ENCODE data around the gene FBXW4.

The FBXW4 gene

DNA sequence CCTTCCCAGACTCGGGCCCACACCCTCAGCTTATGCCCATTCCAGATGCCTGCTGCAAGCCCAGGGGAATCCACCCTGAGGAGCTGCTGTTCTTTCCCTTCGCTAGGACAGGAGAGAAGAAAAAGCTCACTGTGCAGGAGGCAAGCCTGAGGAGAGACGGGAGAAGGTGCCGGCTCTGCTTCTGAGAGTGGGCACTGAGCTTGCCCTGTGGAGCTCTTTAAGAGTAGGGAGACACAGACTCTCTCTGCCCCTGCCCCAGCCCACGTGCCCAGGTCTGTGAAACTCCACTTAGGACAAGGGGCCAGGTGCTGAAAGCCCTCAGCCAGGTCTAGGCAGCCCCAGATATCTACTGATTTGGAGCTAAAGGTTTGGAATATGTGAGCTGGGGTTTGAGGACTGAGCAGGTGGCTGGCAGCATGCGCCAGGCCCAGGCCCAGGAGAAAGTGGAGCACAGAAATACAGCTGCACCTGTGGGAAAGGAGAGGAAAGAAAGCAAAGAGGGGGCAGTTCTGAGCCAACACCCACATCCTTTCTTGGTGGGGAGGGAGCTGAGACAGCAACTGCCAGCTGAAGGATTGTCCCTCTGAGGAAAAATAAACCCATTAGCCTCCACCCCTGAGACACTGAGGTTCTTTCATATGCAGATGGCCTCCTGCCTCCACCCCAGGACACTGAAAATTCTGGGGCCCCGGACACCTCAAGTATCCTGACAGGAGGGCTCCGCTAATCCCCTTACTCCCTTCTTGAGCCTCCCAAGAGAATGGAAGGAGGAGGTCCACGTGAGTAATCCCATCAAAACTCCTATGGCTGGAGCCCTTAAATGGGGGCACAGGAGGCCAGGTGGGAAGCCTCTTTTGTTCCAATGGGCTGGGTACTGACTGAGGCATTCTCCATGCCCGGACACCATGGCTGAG lies 114.2 kb downstream of the FBXW4 start:
- no peak for DNase-seq (ENCODE audit: low read depth)

DNA sequence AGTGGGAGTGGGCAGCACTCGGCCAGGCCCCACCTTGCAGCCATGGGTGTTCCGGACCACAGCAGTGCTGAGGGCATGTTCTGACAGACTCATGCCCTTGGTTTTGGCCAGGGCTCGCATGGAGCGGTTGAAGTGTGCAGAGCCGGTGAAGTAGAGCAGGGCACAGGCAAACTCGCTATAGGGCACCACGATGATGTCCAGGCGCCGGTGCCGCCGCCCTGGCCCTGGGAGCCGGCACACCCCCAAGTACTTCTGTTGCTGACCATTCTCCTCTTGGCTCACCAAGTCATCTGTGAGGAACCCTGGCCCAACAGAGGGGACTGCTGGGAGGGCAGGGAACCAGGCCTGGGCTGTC lies 115.5 kb downstream of the FBXW4 start:
- no peak for DNase-seq (ENCODE audit: low read depth)

- no peak for DNase-seq (ENCODE audit: low read depth)
Observed at GRCh38 chr10:101578803-101579515, 116.0 kb downstream of the FBXW4 start.

- DNase-seq (ENCODE audit: low read depth), result no peak
Observed at GRCh38 chr10:101578192-101578591, 116.8 kb downstream of the FBXW4 start.

- DNase-seq (ENCODE audit: low read depth), result no peak
Observed at GRCh38 chr10:101577121-101577871, 117.7 kb downstream of the FBXW4 start.

DNA sequence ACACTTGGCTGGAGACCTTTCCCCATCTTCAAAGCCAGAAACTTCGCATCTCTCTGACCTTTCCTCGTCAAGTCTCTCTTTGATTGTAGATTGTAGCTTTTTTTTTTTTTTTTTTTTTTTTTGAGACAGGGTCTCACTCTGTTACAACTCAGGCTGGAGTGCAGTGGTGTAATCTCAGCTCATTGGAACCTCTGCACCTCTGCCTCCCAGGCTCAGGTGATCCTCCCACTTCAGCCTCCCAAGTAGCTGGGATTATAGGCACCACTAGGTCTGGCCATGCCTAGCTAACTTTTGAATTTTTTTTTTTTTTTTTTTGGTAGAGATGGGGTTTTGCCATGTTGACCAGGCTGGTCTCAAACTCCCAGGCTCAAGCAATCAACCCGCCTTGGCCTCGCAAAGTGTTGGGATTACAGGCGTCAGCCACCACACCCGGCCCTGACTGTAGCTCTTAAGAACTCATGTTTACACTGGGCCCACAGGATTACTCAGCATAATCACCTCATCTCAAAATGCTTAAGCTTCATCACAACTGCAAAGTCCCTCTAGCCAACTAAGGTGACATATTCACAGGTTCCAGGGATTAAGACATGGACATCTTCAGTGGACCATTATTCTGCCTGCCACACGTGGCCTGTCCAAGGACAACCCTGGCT lies 118.6 kb downstream of the FBXW4 start:
- no peak for DNase-seq (ENCODE audit: low read depth)

DNA sequence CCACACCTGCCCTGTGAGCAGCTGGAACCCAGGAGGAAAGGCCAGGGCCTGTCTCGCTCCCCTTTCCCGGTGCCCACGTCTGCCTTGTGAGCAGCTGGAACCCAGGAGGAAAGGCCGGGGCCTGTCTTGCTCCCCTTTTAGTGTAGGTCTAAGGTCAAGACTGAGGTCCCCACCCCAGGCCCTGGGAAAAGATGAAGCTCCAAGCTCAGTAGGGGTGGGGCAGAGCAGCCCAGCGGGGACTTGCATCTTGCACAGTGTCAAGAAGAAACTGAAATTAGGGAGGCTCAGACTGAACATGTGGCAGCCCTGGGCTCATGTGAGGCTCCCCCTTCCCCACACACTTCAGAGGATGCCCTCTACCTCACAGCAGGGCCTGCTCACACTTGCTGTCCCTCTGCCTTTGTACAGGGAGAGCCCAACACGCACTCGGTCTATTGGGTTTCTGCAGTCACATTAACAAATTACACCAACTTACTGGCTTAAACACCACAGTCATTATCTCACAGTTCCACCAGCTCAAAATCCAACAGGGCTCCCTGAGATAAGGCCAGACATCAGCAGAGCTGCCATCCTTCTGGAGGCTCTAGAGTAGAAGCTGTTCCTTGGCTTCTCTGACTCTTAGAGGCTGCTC lies 119.3 kb downstream of the FBXW4 start:
- no peak for DNase-seq (ENCODE audit: low read depth)

- no peak for DNase-seq (ENCODE audit: low read depth)
Observed at GRCh38 chr10:101575091-101575490, 119.9 kb downstream of the FBXW4 start.

DNA sequence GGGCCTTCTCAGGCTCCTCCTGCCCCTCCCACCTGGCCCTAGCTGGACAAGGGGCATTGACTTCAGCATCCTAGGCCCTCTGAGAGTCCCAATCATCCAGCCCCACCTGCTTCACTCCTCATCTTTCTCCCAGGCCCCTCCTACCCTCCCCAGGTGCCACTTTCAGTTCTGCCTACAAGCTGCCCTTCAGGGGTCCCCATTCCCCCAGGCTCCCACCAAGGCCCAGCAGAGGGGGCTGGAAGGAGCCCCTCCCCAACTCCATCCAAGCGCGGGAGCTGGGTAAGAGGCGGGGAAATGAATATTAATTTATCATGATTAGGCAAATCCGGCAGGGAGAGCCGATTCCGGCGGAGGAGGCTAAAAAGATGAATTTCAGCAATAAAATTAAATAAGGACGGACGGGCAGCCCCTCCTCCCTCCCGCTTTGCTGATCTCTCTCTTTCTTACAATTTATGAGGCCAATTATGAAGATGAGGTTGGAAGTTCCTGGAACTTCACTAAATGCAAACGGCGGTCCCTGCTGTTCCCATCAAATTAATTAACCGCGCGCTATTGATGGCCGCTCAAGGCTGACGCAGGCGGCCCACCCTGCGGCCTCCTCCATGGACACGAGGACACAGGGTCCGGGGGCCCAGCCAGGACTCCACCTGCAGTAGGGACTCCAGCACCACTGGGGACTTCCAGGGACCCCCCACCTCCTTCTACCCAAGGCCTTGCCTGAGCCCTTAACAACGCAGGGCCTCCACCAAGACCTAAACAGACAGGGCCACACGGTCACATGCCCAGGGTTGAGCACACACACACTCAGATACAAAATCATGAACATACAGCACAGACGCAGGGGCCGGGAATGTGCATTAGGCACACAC lies 120.9 kb downstream of the FBXW4 start:
- DNase-seq (ENCODE audit: low read depth), result no peak

- no peak for DNase-seq (ENCODE audit: low read depth)
Observed at GRCh38 chr10:101572785-101573184, 122.2 kb downstream of the FBXW4 start.

DNA sequence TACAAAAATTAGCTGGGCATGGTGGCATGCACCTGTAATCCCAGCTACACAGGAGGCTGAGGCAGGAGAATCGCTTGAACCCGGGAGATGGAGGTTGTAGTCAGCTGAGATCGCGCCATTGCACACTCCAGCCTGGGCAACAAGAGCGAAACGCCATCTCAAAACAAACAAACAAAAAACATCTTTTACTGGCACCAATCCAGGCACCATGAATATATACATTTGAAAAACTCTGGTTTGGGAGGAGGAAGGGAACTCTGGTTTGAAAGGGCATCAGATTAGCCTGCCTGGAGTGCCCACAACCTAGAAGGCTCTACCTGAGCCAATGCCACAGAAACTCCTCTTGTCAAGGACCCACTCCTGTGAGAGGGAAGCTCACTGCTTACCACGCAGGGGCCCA lies 122.8 kb downstream of the FBXW4 start:
- no peak for DNase-seq (ENCODE audit: low read depth)

- DNase-seq (ENCODE audit: low read depth), result no peak
Observed at GRCh38 chr10:101571271-101571925, 123.6 kb downstream of the FBXW4 start.

DNA sequence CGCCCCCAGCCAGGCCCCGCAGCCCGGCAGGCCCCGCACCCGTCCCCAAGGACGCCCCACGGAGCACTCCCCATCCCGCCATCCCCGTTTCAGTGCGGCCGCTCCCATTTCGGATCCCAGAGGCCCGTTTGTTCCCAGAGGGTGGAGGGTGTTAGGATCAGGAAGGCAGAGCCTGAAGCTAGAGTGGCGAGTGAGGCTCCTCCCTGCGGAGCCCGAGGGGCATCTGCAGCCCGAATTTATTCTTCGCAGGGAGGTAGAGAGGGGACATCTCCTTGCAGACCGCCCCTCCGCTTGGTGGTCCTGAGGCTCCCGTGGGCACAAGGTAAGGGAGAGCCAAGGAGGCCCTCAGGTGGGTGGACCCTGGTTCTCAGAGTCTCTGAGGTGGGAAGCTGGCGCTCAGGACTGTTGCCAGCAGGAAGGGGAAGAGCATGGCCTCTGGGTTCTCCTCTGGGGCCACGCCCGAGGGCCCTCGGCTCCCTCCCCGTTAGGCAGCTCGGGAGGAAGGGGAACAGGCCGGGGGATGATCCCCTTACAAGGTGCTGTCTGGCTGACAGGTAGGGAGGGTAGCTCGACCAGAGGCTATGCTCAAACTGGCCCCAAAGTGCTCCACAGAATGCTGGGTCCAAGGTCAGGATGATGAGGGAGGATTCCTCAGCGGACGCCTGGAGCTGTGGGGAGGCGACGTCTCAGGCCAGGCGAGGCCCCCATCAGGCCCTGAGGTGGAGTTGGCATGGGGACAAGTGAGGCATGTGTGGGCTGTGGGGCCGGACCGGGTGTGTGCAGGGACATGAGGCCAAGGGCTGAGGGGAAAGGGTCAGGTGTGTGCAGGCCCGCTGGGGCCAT lies 124.3 kb downstream of the FBXW4 start:
- DNase-seq (ENCODE audit: low read depth), result no peak

DNA sequence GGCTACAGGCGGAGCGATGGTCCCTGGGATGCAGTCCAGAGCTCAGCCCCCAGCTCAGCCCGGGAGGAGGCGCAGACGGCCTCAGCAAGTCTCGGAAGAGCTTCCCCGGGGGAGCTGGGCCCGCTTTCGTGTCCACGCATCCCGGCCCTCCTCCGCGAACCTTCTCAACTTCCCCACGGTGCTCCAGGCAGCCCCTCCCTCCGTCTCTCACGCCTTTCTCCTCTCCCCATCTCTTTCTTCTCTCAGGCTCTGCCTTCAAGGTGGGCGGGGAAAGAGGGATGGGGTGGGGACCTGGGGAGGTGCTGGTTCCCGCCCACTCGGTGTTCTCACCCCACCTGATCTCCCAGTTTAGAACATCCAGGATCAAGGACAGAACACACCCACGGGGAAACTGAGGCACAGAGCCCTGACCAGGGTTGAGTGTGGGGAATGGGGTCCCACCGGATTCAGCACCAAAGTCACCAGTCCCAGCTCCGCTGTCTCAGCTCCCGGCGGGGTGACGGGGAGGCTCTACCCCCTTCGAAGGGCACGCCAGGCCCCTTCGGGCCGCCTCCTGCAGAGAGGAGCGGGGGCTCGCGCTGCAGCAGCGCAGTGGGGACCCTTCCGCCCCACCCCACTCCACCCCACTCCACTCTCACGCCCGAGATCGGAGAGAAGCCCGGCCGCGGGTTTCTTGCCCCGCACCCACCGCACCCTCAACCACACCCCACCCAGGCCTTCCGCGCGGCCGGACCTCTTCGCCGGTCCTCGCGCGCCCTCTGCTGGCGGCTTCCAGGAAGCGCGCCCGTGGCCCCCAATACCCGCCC lies 125.1 kb downstream of the FBXW4 start:
- peak; percentile 75 for DNase-seq (ENCODE audit: low read depth)

GRCh38 chr10:101569323-101569621 lies 125.7 kb downstream of the FBXW4 start:
- no peak for DNase-seq (ENCODE audit: low read depth)

DNA sequence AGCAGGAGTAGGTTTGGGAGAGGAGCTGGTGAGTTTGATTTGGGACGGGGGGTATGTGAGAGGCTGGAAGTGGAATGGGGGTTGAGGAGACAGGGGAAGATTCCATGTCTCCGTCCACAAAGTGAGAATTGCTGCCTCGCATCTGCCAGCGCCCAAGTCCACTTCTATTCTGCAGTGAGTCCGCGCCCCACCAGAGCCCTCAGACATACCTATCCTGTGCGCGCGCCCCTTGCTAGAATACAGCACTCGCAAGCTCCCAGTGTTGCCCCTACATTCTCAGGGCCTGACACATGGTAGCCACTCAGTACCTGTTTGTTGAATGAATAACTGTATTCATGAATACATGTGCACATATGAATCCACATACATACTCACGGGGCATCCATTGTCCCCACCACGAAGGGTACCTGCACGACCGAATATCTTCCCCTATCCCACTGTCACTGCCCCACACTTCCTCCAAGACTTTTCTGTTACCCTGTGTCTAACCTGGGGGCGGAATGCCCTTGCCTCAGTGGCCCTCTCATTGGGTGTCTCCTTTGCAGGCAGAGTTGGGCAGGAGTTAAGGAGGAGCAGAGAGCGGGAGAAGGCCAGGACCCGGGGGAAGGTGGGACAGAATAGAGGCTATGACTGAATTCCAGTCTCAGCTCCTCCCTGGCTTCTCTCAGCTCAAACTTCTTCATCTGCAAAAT lies 126.8 kb downstream of the FBXW4 start:
- DNase-seq (ENCODE audit: low read depth), result no peak

DNA sequence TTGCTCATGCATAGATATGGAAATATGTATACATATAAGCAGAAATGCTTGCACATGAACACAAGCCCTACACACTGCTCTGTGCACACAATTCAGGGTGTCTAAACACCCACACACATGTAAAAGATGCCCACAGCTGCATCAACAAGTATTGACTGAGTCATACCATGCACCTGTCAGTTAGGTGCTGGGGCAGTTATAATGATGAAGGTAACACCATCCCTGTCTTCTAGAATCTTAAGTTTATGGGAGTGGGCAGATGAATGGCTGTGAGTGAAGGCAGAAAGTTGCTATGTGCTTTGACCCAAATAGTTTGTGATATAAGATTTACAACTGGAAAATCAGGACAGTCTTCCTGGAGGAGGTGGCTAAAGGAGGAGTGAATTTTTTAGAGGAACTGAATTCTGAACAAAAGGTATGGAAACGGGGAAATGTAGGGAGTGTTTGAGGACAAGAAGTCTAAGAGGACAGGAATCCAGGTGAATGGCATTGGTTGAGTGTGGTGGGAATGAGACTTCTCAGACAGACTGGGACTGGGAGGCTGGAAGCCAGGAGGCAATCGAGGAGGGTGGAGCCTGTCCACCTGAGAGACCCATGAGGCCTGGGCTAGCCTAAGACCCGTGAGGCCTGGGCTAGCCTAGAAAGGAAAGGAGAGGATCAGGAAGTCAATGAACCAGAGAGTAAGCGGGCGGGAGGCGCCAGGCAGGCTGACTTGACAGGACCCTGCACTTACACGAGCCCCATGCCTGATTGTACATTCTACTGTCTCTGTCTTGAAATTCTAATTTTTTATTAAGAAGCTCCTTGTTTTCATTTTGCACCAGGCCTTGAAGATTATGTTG lies 127.6 kb downstream of the FBXW4 start:
- no peak for DNase-seq (ENCODE audit: low read depth)

Measured in stimulated activated CD8-positive, alpha-beta memory T cell treated with anti-CD3 and anti-CD28 coated beads, Interleukin-4, amount 100 ng/mL, for 24 hours (primary cell).